HG02623 (cell line): Measurements from ENCODE around the gene NT5C1B.
"Not testable (repeated sequence)": the region's sequence is repeated elsewhere in the genome, so short reads cannot be mapped to it uniquely, and the experiment has no call there.

Source experiments
- ATAC-seq: cut with Tn5 transposase; IDR thresholded peaks from one replicate; pipeline ENCODE4 v1.9.1; 2021; ENCODE audit warnings: moderate library complexity; ENCODE audit not compliant: unreplicated experiment

The NT5C1B gene

DNA sequence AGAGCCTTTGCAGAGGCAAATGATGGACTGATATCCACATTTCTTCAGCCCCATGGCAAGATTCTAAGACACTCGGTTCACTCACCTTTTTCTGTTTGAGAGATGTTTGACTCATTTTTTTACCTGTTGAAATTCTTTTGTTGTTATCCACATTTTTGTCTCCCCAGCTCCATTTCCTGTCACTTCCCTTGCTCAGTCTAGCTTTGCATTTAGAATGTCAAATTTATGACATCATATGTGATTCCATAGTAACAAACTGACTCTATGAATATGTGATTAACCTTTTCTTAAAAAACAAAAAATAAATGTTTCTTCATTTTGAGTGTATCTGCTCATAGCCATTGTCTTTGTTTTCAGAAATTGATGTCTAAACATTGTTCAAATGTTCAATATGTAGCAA, at the start of gene NT5C1B:
Gene NT5C1B (minus strand): TSS at position 216 of the 400 bp plus-strand sequence. CDS start 101 bp downstream, at position 115.
- ATAC-seq = no peak

DNA sequence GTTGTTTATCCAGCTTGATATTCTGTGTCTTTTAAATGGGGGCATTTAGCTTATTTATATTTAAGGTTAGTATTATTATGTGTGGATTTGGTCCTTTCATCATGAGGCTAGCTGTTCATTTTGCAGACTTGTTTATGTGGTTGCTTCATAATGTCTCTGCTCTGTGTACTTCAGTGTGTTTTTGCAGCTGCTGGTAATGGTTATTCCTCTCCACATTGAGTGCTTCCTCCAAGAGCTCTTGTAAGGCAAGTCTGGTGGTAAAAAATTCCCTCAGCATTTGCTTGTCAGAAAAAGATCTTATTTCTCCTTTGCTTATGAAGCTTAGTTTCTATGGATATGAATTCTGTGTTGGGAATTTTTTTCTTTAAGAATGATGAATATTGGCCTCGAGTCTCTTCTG, 47.8 kb upstream of the NT5C1B start:
- ATAC-seq = no peak

DNA sequence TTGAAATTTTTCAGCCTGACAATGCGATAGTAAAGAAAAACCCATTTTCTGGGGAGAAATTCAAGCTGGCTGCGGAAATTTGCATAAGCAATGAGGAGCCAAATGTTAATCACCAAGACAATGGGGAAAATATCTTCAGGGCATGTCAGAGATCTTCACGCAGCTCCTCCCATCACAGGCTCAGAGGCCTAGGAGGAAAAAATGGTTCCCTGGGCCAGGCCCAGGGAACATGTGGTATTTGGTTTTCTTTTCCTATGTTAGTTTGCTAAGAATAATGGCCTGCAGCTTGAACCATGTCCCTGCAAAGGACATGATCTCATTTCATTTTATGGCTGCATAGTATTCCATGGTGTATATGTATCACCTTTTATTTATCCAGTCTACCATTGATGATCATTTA, 43.3 kb upstream of the NT5C1B start:
- ATAC-seq = not testable (repeated sequence)

DNA sequence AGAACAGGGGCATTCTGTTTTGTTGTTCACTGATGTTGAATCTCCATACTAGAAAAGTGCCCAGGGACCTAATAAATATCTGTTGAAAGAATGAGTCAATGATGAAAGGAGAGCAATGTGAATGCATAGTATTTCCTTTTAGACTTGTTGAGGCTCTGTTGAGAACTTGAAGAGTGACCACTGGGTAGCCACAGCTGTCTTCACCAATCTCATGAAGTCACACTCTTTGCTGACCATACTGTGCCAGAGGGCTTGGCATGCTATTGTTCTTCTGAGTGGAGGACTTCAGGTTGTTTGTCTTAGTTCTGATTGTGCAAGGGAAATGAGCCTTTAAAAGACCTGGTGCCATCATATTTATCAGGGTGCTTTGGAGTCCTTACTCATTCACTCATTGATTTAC, 41.6 kb upstream of the NT5C1B start:
- ATAC-seq = no peak

DNA sequence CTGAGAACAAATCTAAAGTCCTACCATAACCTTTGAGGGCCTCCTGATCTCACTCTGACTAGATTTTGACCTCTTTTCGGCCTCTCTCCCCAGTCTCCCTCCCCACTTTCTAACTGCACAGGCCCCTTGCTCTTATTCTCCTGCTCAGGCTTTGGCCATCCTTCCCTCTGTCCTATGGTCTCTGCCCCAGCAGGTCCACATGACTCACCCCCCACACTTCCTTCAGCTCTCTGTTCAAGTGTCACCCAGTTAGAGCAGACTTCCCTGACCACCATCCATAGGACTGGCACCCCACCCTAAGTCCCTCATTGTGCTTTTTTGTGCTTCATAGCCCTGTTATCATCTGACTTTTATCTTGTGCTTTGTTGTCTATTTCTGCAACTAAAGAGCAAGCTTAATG, 41.2 kb upstream of the NT5C1B start:
- ATAC-seq = no peak

DNA sequence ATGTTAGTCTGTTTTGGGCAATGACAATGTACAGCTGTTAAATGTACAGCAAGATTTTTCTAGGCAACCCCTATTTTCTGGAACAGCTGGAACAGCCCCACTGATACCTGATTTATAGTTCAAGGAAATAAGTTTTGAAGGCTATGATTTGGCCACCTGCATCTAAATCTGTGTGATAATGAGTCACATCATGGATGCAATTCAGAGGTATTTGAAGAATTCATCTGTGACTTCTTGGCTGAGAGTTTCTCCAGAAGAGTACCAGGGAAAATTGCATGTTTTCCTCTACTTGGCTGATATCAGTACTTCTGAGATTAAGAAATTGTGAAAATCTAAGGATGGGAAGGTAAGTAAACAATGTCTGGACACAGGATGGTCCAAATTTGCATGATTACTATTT, 40.7 kb upstream of the NT5C1B start:
- no peak for ATAC-seq

DNA sequence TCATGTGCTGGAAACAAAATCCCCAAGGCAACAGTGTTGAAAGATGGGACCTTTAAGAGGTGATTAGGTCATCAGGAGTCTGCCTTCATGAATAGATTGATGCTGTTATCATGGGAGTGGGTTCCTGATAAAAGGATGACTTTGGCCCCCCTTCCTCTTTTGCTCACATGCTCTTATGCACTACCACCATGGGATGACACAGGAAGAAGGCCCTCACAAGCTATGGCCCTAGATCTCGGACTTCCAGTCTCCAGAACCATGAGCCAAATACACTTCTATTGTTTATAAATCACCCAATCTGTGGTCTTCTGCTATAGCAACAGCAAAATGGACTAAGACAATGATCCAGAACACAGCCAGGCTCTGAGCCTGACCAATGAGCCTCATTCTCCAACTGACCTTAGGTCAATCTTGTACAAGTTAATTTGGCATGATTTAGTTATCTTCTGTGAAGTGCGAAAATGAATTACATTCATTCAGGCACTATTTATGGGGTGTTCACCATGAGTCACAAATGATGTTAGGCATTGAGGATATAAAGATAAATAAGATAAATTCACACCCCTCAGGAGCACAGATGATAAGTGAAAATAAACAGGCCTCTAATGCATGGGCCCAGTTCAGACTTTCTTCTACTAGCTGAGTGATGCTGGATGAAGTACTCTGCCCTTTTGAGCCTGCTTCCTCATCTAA, 37.7 kb upstream of the NT5C1B start:
- no peak for ATAC-seq

DNA sequence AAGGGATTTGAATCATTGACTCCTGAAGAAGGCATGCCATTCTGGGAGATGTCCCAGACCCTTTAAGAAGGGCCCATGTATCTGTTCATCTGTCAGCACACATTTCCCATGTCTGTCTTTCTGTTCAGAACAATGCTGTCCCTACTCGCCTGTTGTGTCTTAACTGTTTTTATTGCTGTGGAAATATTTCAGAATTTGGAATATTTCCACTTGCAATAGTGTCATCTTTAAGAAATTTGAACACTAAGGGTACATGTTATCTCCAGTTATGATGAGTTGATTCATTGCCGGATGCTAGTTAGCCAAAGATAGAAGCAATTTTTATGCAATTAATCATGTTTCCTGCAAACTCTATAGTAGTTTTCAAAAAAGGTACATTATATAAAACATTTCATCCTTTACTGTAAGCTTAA, 36.9 kb upstream of the NT5C1B start:
- ATAC-seq = no peak

DNA sequence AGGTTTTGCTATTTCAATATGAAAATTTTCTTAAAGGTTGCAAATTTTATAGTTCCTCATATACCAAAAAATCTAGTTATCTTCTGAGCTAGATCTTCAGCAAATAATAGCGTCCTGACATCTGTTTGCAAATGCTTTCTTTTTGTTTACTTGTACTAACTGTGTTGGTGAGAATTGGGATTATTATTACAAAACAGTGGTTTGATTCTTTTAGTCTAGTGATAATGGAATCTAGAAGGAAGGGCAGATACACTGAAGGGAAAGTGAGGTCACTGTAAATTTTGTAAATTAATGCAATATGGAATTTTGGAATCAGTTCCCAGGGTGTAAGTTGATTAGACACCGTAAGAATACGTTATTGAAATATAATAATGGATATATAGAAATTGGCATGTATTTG, 36.2 kb upstream of the NT5C1B start:
- no peak for ATAC-seq

DNA sequence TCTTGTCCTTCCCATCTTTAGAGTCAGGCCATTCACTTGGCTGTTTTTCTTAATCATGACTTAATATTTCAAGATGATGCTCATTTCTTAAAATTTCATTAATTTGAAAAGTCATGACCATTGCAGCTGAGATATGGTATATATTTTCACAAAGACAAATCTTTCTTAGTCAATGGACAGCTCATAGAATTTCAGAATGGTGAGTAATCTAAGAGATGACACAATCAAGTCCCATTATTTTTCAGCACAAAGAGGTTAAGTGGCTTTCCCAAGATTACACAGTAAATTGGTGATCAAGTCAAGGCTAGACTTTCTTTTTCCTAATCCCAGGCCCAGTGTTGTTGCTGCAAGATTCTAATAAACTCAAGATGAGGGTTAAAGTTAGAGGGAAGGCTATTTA, 34.4 kb upstream of the NT5C1B start:
- ATAC-seq = no peak

DNA sequence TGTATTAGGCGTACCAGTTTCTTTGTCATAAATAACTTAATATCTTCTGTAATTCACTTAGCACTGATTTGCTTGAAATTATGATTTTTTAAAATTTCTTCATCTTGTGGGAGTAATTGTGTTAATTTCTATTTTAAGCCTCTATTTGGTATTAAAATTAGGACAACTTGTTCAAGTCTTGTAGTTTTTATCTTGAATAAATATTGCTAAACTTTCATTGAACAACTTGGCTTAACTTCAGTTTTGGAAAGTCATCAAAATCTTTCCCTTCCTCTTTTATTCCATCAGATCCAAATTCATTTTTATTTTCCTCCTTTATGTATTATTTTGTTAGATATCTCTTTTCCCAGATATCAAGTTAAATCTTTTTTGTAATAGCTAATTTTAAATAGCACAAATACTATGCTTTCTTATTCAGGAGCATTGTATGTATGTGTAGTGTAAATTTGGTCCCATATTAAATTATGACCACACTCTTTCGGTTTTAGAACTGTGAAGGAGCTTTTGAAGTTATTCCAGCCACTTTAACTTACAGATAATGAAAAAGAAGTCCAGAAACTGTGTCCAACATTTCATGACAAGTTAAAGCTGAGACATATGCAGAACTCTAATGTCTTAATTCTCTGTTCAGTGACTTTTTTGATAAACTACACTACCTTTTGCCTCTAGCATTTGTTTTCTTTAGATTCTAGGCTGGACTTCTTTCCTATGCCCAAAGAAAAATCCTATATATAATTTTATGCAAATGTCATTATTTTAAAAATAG, 31.7 kb upstream of the NT5C1B start:
- no peak for ATAC-seq

DNA sequence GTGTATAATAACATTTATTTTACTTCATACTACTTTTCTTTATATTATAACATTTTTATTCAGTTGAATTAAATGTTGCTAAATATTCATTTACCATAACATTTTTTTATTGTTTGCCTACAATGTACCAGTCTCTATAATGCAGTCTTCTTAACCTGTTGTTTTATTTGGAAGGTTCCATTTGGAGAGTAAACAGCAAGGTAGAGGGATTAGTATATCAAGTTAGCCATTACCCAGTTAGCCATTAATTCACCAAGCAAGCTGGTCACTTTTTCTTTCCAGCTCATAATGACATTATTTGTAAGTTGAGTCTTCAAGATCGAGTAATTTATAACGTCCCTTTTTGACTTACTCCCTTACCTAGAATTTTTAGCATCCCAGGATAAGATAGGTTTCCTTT, 29.7 kb upstream of the NT5C1B start:
- no peak for ATAC-seq

DNA sequence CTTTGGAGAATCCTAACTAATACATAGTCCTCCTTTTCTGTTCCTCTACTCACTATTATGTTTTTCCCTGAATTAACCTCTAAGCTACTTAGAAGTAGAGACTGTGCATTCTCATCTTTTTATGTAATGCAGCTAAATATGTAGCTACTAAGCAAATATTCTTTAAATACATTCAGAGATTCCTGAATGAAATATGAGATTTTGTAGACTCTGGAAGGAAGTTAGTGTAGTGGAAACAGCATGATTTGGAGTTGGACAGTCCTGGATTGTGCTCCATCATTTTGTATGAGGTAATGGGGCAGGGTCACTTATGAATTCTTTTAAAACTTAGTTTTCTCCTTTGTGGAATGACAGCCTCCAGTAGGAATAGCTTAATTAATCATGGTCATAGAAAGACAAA, 24.7 kb upstream of the NT5C1B start:
- ATAC-seq = no peak

DNA sequence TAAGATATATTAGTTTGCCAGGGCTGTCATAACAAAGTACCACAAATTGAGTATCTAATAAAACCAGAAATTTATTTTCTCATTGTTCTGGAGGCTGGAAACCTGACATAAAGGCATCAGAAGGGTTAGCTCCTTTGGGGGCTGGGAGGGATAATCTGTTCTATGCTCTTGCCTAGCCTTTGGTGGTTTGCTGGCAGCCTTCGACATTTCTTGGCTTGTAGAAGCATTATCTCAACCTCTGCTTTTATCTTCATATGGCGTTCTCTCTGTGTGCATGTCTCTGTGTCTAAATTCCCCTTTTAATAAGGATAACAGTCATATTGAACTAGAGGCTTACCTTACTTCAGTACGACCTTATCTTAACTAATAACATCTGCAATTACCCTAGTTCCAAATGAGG, 22.8 kb upstream of the NT5C1B start:
- ATAC-seq = no peak

DNA sequence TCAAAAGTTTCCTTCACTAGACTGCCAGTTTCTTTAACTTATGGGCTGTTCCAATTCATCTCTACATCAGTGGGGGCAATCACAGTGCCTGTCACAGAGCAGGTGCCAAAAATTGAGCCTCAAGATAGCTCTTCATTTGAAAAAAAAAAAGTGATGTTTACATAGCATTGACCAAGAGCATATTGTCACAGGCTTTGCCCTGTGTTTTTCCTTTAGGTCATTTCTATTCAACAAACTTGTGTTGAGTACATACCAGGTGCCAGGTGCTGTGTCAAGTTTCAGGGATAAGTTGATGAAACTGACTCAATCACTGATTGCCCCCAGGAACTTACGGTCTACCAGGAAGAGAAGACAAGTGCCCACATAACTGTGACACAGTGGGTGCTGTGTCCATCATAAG, 22.2 kb upstream of the NT5C1B start:
- no peak for ATAC-seq

DNA sequence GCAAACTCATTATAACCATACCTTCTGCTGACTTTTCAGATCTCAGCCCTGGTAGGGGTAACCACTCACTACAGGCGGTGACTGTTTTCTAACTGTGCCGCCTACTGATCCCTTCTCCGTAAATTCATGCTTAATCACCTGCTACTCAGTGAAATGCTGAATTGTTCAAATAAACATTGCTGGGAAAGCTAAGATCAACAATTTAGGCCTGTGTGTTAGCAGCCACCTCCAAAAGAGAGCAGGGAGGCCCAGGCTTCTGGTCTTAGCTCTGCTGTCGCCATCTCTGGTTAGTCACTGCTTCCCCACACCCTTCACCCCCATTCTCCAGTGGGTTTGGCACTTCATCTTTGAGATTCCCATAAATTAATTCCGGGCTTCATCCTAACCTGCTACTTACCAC, 21.8 kb upstream of the NT5C1B start:
- ATAC-seq = no peak

DNA sequence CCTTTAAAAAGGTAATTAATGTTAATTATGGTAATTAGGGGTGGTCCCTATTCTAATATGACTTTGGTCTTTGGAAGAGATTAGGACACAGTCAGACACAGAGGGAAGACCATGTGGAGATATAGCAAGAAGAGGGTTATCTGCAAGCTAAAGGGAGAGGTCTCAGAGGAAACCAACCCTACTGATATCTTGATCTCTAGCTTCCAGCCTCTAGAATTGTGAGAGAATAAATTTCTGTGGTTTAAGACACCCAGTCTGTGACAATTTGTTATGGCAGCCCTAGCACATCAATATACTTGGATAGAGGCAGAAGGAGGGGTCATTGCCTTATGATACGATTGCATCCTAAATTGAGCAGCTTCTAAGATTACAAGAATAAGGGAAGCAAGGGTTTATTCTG, 21.3 kb upstream of the NT5C1B start:
- ATAC-seq = no peak

DNA sequence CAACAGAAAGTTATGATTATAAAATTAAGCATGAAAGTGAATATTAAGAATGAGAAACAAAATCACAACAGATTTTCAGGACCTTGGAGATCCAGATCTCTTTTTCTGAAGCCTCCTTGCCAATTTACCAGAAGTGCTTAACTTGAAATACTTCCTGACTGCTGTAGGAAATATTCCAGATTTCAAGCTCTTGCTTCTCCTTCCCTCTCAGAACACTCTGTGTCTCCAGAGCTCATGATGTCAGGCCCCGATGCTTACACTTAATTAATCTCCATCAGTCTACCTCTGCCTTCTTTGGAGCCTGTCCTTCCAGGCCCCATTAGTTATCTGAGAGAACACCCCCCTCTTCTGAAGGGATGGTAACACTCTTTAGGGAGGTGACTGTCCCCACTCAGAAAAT, 20.7 kb upstream of the NT5C1B start:
- ATAC-seq = no peak

DNA sequence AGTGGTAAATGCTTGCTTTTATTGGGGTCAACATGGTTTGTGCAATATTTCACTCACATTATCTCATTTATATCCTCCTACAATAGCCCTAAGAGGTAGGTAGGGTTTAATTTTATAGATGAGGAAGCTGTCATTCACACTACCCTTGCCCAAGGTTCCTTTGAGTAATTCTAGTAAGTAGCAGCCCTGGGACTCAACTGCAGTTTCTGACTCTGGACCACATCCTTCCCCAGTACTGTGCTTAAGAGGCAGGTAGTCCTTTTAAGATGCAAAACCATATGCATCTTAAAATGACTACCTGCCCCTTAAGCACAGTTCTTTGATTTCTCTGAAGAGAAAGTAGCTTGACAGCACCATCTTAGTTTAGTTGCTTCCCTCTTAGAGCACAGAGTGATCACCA, 15.7 kb upstream of the NT5C1B start:
- ATAC-seq = peak; percentile 65

DNA sequence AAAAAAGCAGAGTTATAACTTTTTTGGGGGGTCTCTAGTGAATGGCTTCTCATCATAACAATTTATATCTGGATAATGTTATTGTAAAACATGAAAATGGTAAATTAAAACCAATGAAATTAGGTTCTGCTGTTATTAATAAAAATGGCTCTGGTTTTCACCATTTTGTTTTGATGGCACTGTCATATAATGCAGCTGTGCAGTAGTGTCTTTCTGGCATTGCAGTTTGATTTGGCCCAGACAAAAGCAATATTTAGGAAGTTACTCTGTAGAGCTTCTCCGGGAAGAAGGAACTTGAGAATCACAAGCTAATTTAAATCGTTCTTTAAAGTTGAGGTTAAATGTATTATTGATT, 15.1 kb upstream of the NT5C1B start:
- ATAC-seq = no peak

DNA sequence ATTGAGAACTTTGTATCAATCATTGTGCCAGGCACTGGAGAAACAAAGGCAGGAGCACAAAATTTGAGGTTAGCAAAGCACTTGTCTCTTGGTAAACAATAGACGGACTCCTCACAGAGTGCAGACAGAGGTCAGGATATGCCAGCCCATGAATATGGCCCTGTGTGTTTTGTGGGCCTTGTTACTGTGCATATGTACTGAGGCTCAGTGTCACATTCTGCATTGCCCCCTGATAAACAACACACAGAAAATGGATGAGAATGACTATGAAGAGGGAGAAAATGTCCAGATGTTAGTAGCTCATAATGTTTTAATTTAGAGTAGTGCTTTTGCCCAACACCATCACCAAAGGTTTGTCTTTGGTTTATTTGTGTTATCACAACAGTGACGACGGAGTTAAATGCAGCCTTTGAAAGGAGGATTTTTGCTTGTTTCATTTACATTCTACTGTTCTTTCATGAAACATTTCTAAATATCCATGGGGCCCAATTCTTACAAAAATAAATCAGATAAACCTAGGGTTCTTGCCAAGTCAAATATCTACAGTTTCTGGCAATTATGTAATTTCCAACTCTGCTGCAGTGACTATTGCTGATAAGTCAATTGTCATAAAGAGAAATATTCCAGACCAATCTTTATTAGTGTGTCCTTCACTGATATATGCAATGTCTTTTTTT, 14.6 kb upstream of the NT5C1B start:
- ATAC-seq = no peak

DNA sequence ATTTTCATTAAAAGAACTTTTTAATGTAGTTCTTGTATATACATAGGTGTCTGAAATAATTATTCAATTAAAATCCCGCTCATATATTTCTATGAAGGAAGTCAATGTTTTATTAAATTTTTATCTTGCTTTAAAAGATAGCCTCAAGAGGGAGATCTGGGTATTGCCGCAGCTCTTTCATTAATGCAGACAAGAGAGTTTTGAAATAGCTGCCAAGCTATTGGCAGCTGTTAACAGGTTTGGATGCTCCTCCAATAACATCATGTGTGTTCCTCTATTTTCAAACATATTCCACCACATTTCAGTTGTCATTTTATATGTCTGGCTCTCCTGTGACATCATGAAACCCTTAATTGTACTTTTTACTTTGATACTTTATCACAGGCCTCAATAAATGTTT, 12.9 kb upstream of the NT5C1B start:
- no peak for ATAC-seq
